HG02852 (cell line): Measurements from ENCODE around the gene PARD3B.

Experiments used
- ATAC-seq: cut with Tn5 transposase; IDR thresholded peaks from one replicate; pipeline ENCODE4 v1.9.1; 2021; ENCODE audit warnings: mild to moderate bottlenecking, moderate library complexity; ENCODE audit not compliant: unreplicated experiment

Gene PARD3B

GRCh38 chr2:204750389-204750788, 205.1 kb downstream of the PARD3B start:
- no peak for ATAC-seq

- no peak for ATAC-seq
These were observed 206.2 kb downstream of the PARD3B start for GRCh38 chr2:204751472-204751871.

- no peak for ATAC-seq
These were observed 208.6 kb downstream of the PARD3B start for GRCh38 chr2:204753841-204754240.

DNA sequence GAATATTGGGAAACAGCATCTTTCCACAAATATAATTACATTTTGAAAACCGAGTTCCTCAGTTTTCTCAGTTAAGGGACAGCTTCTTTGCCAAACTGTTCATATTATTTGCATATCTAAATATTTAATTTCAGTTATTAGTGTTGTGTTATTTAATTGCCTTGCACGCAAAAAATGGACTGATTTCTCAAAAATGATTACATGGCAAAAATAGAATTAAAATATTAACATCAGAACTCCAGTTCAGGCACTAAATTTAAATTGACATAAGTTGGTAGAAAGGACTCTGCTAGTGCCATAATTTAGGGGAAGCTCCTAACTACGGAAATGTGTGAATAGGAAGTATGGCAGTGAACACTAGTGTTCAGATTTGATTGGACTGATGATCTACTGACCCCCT, 209.6 kb downstream of the PARD3B start:
- no peak for ATAC-seq

DNA sequence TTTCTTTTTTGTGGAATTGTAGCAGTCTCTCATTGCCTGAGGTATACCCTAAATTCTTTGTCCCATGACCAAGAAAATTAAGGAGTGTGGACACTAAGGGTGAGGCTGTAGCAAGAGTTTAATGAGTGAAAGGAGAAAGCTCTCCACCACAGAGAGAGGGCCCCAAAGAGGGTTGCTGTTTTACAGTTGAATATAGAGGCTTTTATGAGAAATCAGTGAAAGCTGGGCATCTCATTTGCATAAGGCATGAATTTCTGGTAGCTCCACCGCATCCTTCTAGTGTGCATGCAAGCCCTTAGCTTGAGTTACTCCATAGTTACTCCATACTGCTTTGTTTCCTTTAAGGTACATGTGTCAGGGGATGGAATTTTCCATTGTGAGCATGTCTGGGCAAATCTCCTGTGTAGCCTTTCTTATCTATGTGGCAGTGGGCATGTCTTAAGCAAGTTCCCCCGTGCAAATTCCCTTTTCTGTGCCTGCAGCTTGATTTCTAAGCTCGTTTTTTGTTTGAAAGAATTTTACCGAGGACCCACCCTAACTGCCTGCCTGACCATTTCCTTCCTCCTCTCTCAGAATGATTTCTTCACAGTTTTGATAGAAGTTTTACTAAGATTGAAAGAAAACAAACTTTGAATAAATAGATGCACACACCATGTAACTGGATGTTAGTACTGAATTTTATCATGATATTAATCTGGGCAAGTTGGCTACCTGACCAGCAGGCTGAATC, 218.9 kb downstream of the PARD3B start:
- ATAC-seq = no peak

DNA sequence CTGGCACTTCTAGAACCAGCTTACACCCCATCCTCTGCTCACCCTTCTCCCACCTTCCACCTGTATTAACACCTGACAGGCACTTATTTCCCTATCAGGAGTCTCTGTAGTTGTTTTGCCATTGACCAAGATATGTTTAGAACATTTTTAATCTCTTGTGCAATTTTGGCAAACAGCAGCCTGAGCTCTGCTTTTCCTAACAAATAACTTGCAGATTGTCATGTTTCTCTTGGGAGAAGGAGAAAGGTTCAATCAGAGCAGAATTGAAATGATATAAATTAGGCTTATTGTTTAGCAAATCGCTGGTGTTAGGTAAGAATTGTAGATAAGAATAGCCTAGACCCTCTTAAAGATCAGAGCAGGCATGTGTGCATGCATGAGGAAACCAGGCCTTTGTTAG, 225.5 kb downstream of the PARD3B start:
- ATAC-seq = no peak

DNA sequence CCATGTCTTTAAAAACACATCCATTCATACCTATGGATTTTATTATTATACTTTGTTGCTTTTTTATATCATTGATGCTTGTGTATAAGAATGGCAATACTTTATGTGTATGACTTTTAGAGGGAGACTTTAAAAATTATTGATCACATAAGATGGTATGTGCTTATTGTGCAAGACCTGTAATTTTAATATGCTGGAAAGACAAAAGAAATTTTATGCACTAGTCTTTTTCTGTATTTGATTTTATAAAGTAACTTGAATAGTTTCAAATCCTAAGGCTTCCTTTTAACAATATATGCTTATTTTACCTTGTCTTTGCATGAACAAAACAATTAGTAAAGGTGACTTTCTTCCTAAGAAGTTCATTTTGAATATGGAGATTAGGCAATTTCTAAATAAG, 226.4 kb downstream of the PARD3B start:
- ATAC-seq = no peak

GRCh38 chr2:204772546-204772945, 227.3 kb downstream of the PARD3B start:
- no peak for ATAC-seq

DNA sequence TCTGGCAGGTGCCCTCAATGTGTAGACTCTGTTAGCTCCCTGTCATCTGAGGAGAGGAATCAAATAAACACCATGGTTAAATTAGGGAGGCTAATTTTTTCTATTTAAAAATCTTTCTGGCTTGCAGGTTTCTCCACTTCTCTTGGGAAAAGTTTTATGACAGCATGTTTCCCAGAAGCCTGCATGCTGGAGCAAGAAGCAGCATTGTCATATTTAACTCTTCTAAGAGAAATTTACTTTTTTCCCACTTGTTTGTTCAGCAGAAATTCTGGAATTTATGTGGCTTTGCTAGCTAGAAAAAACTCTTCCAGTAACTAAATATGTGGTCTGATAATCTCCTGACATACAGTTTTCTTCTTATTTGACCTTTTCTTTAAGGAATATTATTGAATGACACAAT, 230.5 kb downstream of the PARD3B start:
- ATAC-seq = no peak

GRCh38 chr2:204776781-204777559, 231.7 kb downstream of the PARD3B start:
- ATAC-seq = no peak

DNA sequence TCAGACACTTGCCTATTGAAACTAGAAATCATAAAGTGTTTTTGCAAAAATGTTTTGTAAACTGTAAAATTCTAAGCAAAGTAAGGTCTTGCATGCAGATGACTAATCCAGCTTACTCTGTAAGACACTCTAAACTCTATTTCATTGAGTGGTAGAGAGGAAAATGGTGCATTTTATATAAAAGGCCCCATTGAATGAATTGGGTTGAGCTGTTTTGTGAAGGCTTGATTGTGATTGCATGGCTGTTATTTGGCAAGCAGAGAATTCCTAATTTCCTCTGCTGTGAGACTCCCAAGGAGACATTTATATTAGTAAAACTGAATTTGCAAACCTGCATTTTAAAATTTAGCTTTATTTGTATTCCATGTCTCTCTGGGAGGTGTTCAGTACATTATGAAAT, 234.5 kb downstream of the PARD3B start:
- ATAC-seq = no peak

GRCh38 chr2:204781941-204782340, 236.7 kb downstream of the PARD3B start:
- ATAC-seq = no peak

- no peak for ATAC-seq
These were observed 244.8 kb downstream of the PARD3B start for GRCh38 chr2:204790076-204790475.

DNA sequence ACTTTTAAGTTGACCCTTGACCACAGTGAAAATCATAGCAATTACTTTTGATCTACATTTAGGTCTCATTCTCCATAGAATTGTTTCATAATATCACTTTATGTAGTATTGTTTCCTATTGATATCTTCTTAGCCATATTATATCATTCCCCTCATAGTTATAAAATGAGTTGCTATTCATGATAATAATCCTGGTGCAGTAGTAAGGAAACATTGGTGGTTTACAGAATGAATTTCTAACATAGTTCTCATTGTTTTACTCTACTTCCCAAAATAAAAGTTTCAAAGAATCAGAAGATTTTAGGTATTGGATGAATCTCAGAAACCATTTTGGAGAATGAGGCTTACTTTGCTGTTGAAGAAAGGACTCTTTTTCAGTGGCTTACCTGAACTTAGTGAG, 246.0 kb downstream of the PARD3B start:
- no peak for ATAC-seq

DNA sequence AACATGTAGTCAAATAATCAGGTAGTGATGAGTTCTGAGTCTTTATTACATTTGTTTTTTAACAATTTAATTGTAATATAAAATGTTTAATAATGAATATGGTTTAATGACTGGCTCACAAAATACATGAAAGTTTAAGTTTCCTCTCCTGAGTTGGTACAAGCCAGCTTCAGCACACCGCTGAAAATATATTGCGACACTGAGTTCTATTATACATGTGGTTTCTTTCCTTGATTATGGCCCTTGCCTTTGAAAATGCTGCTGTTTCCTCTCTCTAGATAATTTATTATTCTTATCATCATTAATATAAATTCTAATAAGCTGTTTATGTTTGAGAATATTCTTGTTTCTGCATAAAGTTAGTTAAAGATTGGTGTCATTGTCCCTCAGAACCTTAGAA, 249.3 kb downstream of the PARD3B start:
- ATAC-seq = no peak

GRCh38 chr2:204795156-204795555, 249.9 kb downstream of the PARD3B start:
- ATAC-seq = no peak

- peak; percentile 88 for ATAC-seq
These were observed 251.3 kb downstream of the PARD3B start for GRCh38 chr2:204796581-204796980.

DNA sequence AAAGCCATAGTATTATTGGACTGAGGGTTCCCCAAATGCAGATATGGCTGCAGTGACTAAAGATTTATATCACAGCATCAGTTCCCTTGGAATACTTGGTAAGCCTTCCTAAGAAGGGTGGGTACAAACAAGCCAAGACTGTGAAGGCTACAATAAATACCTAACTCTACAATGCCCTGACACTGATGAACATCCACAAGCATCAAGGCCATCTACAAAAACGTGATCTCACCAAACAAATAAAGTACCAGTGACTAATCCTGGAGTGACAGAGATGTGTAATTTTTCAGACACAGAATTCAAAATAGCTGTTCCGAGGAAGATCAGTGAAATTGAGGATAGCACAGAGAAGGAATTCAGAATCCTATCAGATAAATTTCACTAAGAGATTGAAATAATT, 254.5 kb downstream of the PARD3B start:
- ATAC-seq = no peak

- no peak for ATAC-seq
These were observed 263.2 kb downstream of the PARD3B start for GRCh38 chr2:204808494-204808893.

GRCh38 chr2:204824751-204825453, 279.6 kb downstream of the PARD3B start:
- ATAC-seq = no peak

GRCh38 chr2:204825681-204826080, 280.4 kb downstream of the PARD3B start:
- ATAC-seq = no peak
